ENCODE results near the gene RASSF7.

Gene RASSF7

DNA sequence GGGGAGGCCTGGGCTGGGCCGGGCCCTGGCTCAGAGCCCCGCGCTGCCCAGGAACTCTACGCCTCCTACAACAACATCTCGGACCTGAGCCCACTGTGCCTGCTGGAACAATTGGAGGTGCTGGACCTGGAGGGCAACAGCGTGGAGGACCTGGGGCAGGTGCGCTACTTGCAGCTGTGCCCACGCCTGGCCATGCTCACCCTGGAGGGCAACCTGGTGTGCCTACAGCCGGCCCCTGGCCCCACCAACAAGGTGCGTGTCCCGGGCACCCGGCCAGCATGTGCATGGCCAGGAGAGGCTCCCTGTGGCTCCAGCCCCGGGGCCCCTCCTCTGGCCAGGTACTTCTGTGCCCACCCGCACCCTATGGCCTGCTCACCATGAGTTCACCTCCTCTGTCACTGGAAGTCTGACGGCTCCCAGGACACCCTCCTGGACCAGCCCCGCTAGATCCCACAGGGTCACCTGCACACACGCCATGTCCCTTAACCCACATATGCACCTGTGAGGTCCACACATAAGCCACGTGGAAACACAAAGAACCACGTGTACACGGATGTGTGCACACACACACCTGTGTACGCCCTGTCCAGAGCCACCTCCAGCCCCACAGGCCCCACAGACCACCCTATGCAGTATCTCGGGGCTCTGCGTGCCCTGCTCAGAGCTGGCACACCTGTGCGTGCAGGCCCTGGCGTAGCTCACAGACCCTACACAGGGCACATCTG is 10.6 kb upstream of the RASSF7 start:
- ChIA-PET POLR2A (no interaction called here), CTCF (no interaction called here)
- TF ChIP-seq ZNF384 (IDR thresholded peaks at IDR 0.05) (no peak), FOXK2 (IDR thresholded peaks at IDR 0.05) (no peak), L3MBTL2 (conservative IDR thresholded peaks at IDR 0.05) (no peak), FOXM1 (IDR thresholded peaks at IDR 0.05; ENCODE audit: borderline replicate concordance) (no peak), BHLHE40 (IDR thresholded peaks at IDR 0.05; ENCODE audit: borderline replicate concordance) (no peak), TARDBP (IDR thresholded peaks at IDR 0.05) (no peak), ELF4 (IDR thresholded peaks at IDR 0.05) (no peak), HDGF (IDR thresholded peaks at IDR 0.05; ENCODE audit: borderline replicate concordance) (no peak), SP1 (IDR thresholded peaks at IDR 0.05) (no peak), LEF1 (IDR thresholded peaks at IDR 0.05; ENCODE audit: borderline replicate concordance) (no peak), PKNOX1 (IDR thresholded peaks at IDR 0.05) (no peak), FOXA1 (IDR thresholded peaks at IDR 0.05) (no peak), CTBP1 (IDR thresholded peaks at IDR 0.05; ENCODE audit: borderline replicate concordance) (no peak), NFRKB (IDR thresholded peaks at IDR 0.05) (no peak), SUZ12 (IDR thresholded peaks at IDR 0.05) (no peak), ARNT (IDR thresholded peaks at IDR 0.05) (no peak)
- DNase-seq (ENCODE audit: extremely low spot score) = no peak

DNA sequence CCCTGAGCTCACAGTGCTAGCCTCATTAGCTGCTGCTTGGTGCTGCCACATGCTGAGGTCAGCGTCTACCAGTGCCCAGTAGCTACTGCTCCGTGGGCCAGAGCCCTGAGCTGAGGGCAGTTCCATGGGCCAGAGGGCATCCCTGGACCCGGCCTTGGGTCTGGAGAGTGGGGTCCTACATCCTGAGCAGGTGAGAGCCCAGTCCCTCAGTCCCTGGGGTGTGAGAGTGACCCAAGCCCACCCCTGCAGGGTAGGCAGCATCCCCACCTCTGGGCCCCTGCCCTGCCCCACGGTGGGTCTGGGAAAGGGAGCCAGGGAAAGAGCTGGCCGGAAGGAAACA is 10.1 kb upstream of the RASSF7 start:
- DNase-seq (ENCODE audit: extremely low spot score) = no peak
- no peak for TF ChIP-seq L3MBTL2 (conservative IDR thresholded peaks at IDR 0.05)
- no peak for TF ChIP-seq FOXK2 (IDR thresholded peaks at IDR 0.05)
- TF ChIP-seq FOXM1 (IDR thresholded peaks at IDR 0.05; ENCODE audit: borderline replicate concordance) = no peak
- TF ChIP-seq CTBP1 (IDR thresholded peaks at IDR 0.05; ENCODE audit: borderline replicate concordance) = no peak
- no peak for TF ChIP-seq LEF1 (IDR thresholded peaks at IDR 0.05; ENCODE audit: borderline replicate concordance)
- no peak for TF ChIP-seq TARDBP (IDR thresholded peaks at IDR 0.05)
- no peak for TF ChIP-seq ARNT (IDR thresholded peaks at IDR 0.05)
- TF ChIP-seq SUZ12 (IDR thresholded peaks at IDR 0.05) = no peak
- no peak for TF ChIP-seq PKNOX1 (IDR thresholded peaks at IDR 0.05)
- no peak for TF ChIP-seq ELF4 (IDR thresholded peaks at IDR 0.05)
- no peak for TF ChIP-seq SP1 (IDR thresholded peaks at IDR 0.05)
- ChIA-PET POLR2A (no interaction called here), CTCF (no interaction called here)

DNA sequence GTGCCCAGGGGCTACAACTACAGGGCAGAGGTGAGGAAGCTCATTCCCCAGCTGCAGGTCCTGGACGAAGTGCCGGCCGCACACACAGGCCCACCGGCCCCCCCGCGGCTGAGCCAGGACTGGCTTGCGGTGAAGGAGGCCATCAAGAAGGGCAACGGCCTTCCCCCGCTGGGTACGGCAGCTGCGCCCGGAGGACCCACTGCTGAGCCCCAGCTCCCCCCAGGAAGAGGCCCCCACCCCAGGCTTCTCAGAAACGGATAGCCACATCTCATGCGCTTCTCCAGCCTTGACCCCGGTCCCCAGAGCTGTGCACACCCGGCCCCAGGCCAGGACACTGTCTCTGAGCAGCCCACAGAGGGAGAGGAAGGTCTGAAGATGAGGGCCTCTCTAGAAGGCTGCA is 9.6 kb upstream of the RASSF7 start:
- DNase-seq (ENCODE audit: extremely low spot score) = no peak
- ChIA-PET CTCF (no interaction called here), POLR2A (no interaction called here)
- no peak for TF ChIP-seq PKNOX1 (IDR thresholded peaks at IDR 0.05)
- no peak for TF ChIP-seq ZNF384 (IDR thresholded peaks at IDR 0.05)
- TF ChIP-seq LEF1 (IDR thresholded peaks at IDR 0.05; ENCODE audit: borderline replicate concordance) = no peak
- no peak for TF ChIP-seq FOXK2 (IDR thresholded peaks at IDR 0.05)
- TF ChIP-seq L3MBTL2 (conservative IDR thresholded peaks at IDR 0.05) = no peak

GRCh38 chr11:551596-551995 is 9.2 kb upstream of the RASSF7 start:
- CTCF ChIA-PET = no interaction called here
- TF ChIP-seq PKNOX1 (IDR thresholded peaks at IDR 0.05) = no peak
- no peak for TF ChIP-seq CTBP1 (IDR thresholded peaks at IDR 0.05; ENCODE audit: borderline replicate concordance)
- TF ChIP-seq SP1 (IDR thresholded peaks at IDR 0.05) = no peak
- no peak for TF ChIP-seq HDGF (IDR thresholded peaks at IDR 0.05; ENCODE audit: borderline replicate concordance)
- DNase-seq (ENCODE audit: extremely low spot score) = no peak
- POLR2A ChIA-PET = interaction anchor here (0.9 kb wide), 1 partner anchor 16 kb away, joined by 3 read pairs; the partner anchor contains the start of gene HRAS

DNA sequence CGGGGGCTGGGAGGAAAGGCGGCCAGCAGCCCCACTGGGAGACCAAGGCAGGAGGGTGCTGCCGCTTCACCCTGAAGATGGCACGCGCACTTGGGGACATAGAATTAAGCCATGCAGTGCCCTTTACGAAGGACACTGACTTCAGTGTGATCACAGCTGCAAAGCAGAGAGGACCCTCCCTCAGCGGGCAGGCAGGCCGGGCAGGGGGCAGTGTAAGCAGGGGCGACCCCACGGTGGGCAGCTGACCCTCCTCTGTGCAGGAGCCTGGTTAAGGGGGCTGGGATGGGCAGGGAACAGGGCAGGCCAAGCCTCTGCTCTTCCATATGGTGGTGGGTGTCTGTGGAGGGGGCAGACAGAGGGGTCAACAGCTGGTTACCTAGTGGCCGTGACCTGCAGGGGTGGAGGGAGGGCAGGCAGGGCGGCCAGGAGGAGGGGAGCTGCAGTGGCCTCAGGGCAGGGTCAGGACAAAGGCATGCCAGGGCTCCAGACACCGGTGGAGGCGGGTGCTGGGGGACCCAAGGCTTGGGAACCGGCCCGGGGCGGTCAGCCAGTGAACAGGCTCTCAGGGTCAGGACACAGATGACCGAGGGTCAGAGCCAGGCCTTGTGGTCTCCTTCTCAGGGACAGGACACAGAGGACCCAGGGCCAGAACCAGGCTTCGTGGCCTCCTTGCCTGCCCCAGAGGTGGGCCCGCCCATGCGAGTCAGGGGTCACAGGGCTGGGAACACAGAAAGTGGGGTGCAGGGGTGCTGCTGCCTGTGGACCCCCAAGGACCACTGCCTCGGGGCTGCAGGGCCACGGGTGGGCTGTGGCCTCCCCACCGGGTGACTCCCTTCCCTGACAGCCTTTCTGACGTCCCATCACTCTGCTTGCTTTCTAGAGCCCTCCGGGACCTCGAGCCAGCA is 7.4 kb upstream of the RASSF7 start:
- POLR2A ChIA-PET = interaction anchor here (0.8 kb wide), 1 partner anchor 12 kb away, joined by 3 read pairs; no protein-coding TSS in a partner anchor
- TF ChIP-seq ELF4 (IDR thresholded peaks at IDR 0.05) = no peak
- TF ChIP-seq PKNOX1 (IDR thresholded peaks at IDR 0.05) = no peak
- TF ChIP-seq FOXA1 (IDR thresholded peaks at IDR 0.05) = no peak
- TF ChIP-seq TARDBP (IDR thresholded peaks at IDR 0.05) = no peak
- CTCF ChIA-PET = interaction anchor here (1.6 kb wide), 1 partner anchor 175 kb away, joined by 4 read pairs; no protein-coding TSS in a partner anchor
- DNase-seq (ENCODE audit: extremely low spot score) = no peak

All from HEK293T (cell line).